ENCODE data around the gene CATSPERD.
A peak's percentile ranks its signal among the peaks of the same experiment; 100 is the strongest.

Gene CATSPERD

GRCh38 chr19:5806905-5807304 lies 86.5 kb downstream of the CATSPERD start:
- DNase-seq, result no peak

- no peak for DNase-seq
Measured at GRCh38 chr19:5808120-5808816, 87.8 kb downstream of the CATSPERD start.

GRCh38 chr19:5809053-5809452 lies 88.6 kb downstream of the CATSPERD start:
- DNase-seq, result no peak

- no peak for DNase-seq
Measured at GRCh38 chr19:5809469-5809868, 89.0 kb downstream of the CATSPERD start.

- DNase-seq, result no peak
Measured at GRCh38 chr19:5811117-5811516, 90.7 kb downstream of the CATSPERD start.

GRCh38 chr19:5814123-5814851 lies 93.8 kb downstream of the CATSPERD start:
- DNase-seq, result no peak

- no peak for DNase-seq
Measured at GRCh38 chr19:5814852-5815246, 94.4 kb downstream of the CATSPERD start.

GRCh38 chr19:5817218-5817617 lies 96.8 kb downstream of the CATSPERD start:
- no peak for DNase-seq

GRCh38 chr19:5818594-5818993 lies 98.2 kb downstream of the CATSPERD start:
- DNase-seq, result no peak

- no peak for DNase-seq
Measured at GRCh38 chr19:5820785-5821184, 100.3 kb downstream of the CATSPERD start.

- no peak for DNase-seq
Measured at GRCh38 chr19:5821521-5822180, 101.2 kb downstream of the CATSPERD start.

- DNase-seq, result no peak
Measured at GRCh38 chr19:5822181-5822844, 101.9 kb downstream of the CATSPERD start.

- DNase-seq, result no peak
Measured at GRCh38 chr19:5823579-5824281, 103.3 kb downstream of the CATSPERD start.

GRCh38 chr19:5824751-5825150 lies 104.3 kb downstream of the CATSPERD start:
- no peak for DNase-seq

- DNase-seq, result no peak
Measured at GRCh38 chr19:5825178-5825577, 104.7 kb downstream of the CATSPERD start.

GRCh38 chr19:5826531-5827341 lies 106.3 kb downstream of the CATSPERD start:
- no peak for DNase-seq

GRCh38 chr19:5827342-5827890 lies 107.0 kb downstream of the CATSPERD start:
- no peak for DNase-seq

GRCh38 chr19:5827891-5828660 lies 107.6 kb downstream of the CATSPERD start:
- DNase-seq, result peak; percentile 97
